Right ventricle myocardium inferior (tissue), 1 donor: ENCODE data around the gene CAVIN3. TPM values are rescaled to one million over a fixed set of nuclear protein-coding genes. Genes with fewer than 3 reads are reported as not detected.
"Not testable (repeated sequence)": the region's sequence is repeated elsewhere in the genome, so short reads cannot be mapped to it uniquely, and the experiment has no call there.

Experiments used
- ATAC-seq: fragments of 200-7000 bp; cut with Tn5 transposase; one replicate; pipeline ENCODE4 v1.9.1; 2020; ENCODE audit warnings: mild to moderate bottlenecking, moderate library complexity
- DNase-seq: peaks from one replicate; pipeline ENCODE4 v3.0.0; 2021; ENCODE audit errors: missing footprints
- intact Hi-C: fragments of 100-400 bp; cut with DNase I; formaldehyde crosslinking; loops from one replicate; pipeline ENCODE4 v1.11.0; 2022
- total RNA-seq: library from RNA; stranded (reverse); fragmentation: NEBNext Ultra II Directional; extraction: Animal tissue kit (Norgen Biotek cat#: 25700); gene quantifications from one replicate; pipeline ENCODE4 v1.2.1, GENCODE V29; 2021
- donor health status: DM: no; HTN: yes; CAD: no; lungs with severe emphysema.

CAVIN3 gene
- total RNA-seq, 1 donor from 2014 or later, result 42.5 TPM

DNA sequence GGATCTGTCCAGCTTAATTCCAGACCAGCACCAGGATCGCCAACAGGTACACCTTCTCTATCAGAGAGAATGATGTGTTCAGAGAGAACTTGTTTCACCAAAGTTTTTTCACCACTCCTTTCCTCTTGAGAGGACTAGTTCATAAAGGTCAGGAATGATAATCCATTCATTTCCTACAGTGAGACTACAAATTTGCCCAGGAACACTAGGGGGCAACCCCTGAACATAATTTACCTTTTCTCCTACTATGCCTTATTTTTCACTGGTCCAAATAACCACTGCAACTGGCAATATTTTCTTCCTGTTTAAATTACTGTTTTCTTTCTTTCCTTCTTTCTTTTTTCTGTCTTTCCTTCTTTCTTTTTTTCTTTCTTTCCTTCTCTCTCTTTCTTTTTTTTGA is 22.5 kb downstream of the CAVIN3 start:
- intact Hi-C loops, result loop anchor here (1.0 to 2.0 kb wide), 2 partner anchors 47 to 55 kb away; no protein-coding TSS in a partner anchor
- DNase-seq, result no peak
- ATAC-seq, result no peak

DNA sequence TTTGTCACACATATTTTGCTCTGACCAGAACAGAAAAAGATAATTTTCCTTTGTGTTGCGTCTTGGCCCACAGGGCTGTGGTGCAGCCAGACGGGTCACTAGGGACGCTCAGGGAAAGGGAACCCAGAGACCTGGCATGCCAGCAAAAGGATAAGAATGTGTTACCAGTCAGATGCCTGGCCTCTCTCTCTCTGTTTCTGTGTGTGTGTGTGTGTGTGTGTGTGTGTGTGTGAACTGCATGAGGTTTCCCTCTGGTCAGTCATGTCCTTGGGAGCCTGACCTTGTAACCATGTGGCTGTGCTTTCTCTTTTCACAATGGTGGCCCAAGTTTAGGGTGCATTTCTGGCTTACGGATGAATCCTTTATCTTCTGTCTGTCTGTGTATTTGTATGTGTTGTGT is 35.3 kb downstream of the CAVIN3 start:
- ATAC-seq, result peak; percentile 62
- DNase-seq, result no peak
- intact Hi-C loops, result no loop called here

DNA sequence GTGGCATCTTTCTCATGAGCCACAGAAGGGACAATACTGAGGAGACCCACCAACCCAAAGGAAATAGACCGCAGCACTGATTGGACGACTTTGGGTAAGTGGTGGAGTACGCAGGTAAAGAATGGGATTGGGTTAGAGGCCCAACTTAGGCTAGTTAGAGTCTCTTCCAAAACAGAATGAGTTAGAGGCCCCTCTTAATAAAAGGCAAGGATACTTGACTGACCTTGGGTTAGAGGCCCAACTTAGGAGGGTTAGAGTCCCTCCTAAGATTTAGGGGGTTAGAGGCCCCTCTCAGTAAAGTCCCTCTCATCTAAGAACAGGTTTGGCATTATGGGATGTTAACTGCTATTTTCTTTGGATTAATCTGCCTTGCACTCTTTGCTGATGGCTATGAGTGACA is 36.1 kb downstream of the CAVIN3 start:
- DNase-seq, result no peak
- ATAC-seq, result no peak
- intact Hi-C loops, result no loop called here

- intact Hi-C loops, result no loop called here
- DNase-seq, result no peak
- no peak for ATAC-seq
These were observed 36.8 kb downstream of the CAVIN3 start for GRCh38 chr11:6283453-6284023.

DNA sequence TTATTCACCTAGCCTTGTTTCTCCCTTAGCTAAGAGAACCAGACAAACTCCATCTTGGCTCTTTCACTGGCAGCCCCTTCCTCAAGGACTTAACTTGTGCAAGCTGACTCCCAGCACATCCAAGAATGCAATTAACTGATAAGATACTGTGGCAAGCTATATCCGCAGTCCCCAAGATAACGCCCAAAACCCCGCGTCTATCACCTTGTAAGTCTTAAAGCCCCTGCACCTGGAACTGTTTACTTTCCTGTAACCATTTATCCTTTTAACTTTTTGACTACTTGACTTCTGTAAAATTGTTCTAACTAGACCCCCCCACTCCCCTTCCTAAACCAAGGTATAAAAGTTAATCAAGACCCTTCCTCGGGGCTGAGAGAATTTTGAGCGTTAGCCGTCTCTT is 39.5 kb downstream of the CAVIN3 start:
- DNase-seq, intact Hi-C loops, ATAC-seq: not testable (repeated sequence)

GRCh38 chr11:6273188-6273587 is 47.1 kb downstream of the CAVIN3 start:
- intact Hi-C loops, result no loop called here
- ATAC-seq (peak; percentile 72), DNase-seq (no peak)

- intact Hi-C loops, result no loop called here
- DNase-seq (no peak), ATAC-seq (peak; percentile 60)
These were observed 48.7 kb downstream of the CAVIN3 start for GRCh38 chr11:6271598-6271997.

- intact Hi-C loops, result no loop called here
- DNase-seq (no peak), ATAC-seq (no peak)
These were observed 49.6 kb downstream of the CAVIN3 start for GRCh38 chr11:6270584-6271246.

DNA sequence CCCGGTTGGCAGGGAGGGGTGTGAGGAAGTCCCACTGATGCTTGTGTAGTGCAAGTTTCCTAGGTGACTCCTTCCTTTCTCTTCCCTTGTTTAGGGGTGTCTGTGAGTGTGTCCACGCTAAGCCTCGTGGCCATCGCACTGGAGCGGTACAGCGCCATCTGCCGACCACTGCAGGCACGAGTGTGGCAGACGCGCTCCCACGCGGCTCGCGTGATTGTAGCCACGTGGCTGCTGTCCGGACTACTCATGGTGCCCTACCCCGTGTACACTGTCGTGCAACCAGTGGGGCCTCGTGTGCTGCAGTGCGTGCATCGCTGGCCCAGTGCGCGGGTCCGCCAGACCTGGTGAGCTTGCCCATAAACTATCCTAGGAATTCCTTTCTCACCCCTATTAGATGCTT is 50.3 kb downstream of the CAVIN3 start:
- ATAC-seq (no peak), DNase-seq (no peak)
- intact Hi-C loops, result no loop called here

Other genes starting within 250 kb of the CAVIN3 start
- not detected for gene OR56B4, start 212.8 kb downstream of the CAVIN3 start, total RNA-seq
- gene OR52B2, start 150.2 kb downstream of the CAVIN3 start, total RNA-seq, result not detected
- not detected for gene OR52W1, start 121.3 kb downstream of the CAVIN3 start, total RNA-seq
- not detected for gene C11orf42, start 114.9 kb downstream of the CAVIN3 start, total RNA-seq
- 13.3 TPM for gene FHIP1B, start 85.9 kb downstream of the CAVIN3 start, total RNA-seq
- gene CNGA4, start 81.4 kb downstream of the CAVIN3 start, total RNA-seq, result not detected
- gene CCKBR, start 60.7 kb downstream of the CAVIN3 start, total RNA-seq, result not detected
- 60.6 TPM for gene SMPD1, start 70.0 kb upstream of the CAVIN3 start, total RNA-seq
- gene APBB1, start 98.6 kb upstream of the CAVIN3 start, total RNA-seq, result 85.5 TPM
- gene HPX, start 120.5 kb upstream of the CAVIN3 start, total RNA-seq, result not detected
- gene TRIM3, start 153.4 kb upstream of the CAVIN3 start, total RNA-seq, result 12.5 TPM
- gene ARFIP2, start 160.8 kb upstream of the CAVIN3 start, total RNA-seq, result 15.1 TPM
- 14.1 TPM for gene TIMM10B, start 161.0 kb upstream of the CAVIN3 start, total RNA-seq
- 3.9 TPM for gene DNHD1, start 176.8 kb upstream of the CAVIN3 start, total RNA-seq